GM12874 (cell line): Measurements from ENCODE around the gene DBN1.

ENCODE experiments used
- CTCF ChIP-seq: IDR thresholded peaks from 2 replicates; pipeline ENCODE4 v1.5.1; 2011; ENCODE audit warnings: low read depth, mild to moderate bottlenecking, control low read depth, low read length, moderate library complexity; ENCODE audit not compliant: insufficient read depth

Gene DBN1

DNA sequence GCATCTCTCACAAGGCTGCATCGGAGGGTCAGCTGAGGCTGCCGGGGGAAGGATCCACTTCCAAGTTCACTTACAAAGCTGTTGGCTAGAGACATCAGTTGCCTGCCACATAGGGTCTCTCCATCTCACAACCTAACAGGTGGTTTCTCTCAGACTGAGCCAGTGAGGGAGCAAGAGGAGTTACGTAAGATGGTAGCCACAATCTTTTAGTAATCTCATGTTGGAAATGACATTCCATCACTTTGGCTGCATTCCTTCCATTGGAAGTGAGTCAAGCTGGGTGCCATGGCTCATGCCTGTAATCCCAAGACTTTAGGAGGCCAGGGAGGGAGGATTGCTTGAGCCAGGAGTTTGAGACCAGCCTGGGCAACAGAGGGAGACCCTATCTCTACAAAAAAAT is 54.4 kb downstream of the DBN1 start:
- TF ChIP-seq CTCF: no peak

DNA sequence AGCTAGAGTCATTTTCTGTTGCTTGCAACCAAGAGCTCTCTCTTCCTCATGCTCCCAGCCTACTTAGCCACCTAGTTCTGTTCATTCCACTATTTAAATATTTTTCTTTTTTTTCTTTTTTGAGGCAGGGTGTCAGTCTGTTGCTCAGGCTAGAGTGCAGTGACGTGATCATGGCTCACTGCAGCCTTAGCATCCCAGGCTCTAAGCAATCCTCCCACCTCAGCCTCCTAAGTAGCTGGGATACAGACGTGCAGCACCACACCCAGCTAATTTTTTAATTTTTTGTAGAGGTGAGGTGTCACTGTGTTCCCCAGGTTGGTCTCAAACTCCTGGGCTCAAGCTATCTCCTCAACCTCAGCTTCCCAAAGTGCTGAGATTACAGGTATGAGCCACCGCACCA is 59.0 kb downstream of the DBN1 start:
- no peak for TF ChIP-seq CTCF

DNA sequence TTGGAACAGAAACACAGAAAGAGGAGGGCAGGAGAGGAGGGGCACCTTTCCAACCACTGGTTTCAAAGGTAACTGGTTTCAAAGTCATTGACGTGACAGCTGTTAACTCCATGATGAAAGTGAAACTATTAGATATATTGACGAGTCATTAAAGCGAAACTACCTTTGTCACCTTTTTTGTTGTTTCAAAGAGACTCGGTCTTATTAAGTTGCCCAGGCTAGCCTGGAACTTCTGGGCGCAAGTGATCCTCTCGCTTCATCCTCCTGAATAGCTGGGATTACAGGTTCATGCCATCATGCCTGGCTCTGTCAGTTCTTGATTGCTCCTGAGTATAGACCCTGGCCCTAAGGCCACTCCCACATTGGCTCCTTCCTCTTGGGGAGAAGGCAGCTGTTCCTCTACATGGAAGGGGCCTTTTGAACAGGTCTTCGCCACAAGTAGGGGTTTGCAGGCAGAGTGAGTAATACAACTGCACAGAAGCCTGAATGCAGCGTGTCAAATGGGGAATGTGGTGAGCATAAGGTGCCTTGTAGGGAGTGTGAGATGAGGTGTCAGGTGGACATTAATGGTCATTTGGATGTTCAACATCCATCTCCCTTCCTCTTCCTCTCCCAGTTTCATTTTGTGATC is 60.7 kb downstream of the DBN1 start:
- TF ChIP-seq CTCF: no peak

GRCh38 chr5:177410575-177410974 is 62.9 kb downstream of the DBN1 start:
- no peak for TF ChIP-seq CTCF

DNA sequence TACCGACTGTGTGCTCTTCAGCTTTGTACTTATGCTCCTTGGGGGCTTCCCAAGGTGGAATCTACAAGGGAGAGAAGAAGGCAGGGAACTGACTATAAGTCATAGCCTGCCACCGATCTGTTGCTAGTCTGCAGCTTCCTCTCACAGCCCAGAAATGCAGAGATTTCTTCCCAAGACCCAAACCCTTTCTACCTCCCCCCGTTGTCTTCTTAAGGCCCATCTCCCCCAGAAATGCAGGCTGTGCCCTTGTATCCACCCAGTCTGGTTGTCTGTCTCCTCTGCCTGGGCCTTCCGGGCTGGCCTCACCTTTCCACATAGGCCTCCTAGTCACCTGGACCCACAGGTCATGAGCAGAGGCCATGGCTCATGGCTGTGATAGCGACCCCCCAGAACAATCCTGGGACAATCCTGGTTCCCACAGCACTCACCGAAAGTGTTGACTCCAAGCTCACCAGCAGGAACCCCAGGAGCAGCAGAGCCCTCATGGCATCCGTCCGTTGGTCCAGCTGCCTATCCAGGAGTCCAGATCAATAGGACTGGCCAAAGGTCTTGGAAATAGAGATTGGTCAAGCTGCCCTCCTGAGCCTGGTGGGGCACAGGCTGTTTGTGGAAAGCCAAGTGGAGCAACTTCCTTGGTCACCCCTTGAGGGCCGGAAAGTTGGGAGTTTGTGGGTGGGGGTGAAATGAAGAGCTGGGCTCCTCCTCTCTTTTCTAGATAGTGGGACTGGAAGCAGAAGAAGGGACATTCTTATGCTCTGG is 64.2 kb downstream of the DBN1 start, which contains the start of gene F12:
F12 (minus strand) TSS at position 522 of the 759 bp plus-strand sequence; CDS start at position 485, 37 bp downstream.
- TF ChIP-seq CTCF: no peak
